GM23248 (cell line): Measurements from ENCODE around the gene DEPDC1. TPM values are rescaled to one million over a fixed set of nuclear protein-coding genes. Genes with fewer than 3 reads are reported as not detected.

Experiments
- DNase-seq: peaks from one replicate; pipeline ENCODE4 v3.0.0-alpha.2; 2015
- H2AFZ ChIP-seq: fragments of 200-600 bp; sonication (generic); 2 replicates; pipeline ENCODE4 v1.6.1; 2016; ENCODE audit warnings: antibody characterized with exemption
- H3F3A ChIP-seq: fragments of 200-600 bp; sonication (generic); 2 replicates; pipeline ENCODE4 v1.6.1; 2016; ENCODE audit warnings: mild to moderate bottlenecking, antibody characterized with exemption, mixed run types; ENCODE audit not compliant: insufficient read depth
- H3K27ac ChIP-seq: fragments of 200-600 bp; sonication (generic); 2 replicates; pipeline ENCODE4 v1.5.1; 2016; ENCODE audit warnings: mild to moderate bottlenecking
- H3K27me3 ChIP-seq: fragments of 200-600 bp; sonication (generic); replicated peaks from 2 replicates; pipeline ENCODE4 v1.6.1; 2016; ENCODE audit warnings: mild to moderate bottlenecking; ENCODE audit not compliant: insufficient read depth
- H3K36me3 ChIP-seq: fragments of 200-600 bp; sonication (generic); 2 replicates; pipeline ENCODE4 v1.6.1; 2016; ENCODE audit warnings: low read depth, mild to moderate bottlenecking
- H3K4me1 ChIP-seq: fragments of 200-600 bp; sonication (generic); 2 replicates; pipeline ENCODE4 v1.6.1; 2016; ENCODE audit warnings: mild to moderate bottlenecking; ENCODE audit not compliant: insufficient read depth
- H3K4me2 ChIP-seq: fragments of 200-600 bp; sonication (generic); one replicate; pipeline ENCODE4 v1.6.1; 2016; ENCODE audit warnings: mild to moderate bottlenecking; ENCODE audit not compliant: unreplicated experiment
- H3K4me3 ChIP-seq: fragments of 200-600 bp; sonication (generic); 2 replicates; pipeline ENCODE4 v1.5.1; 2016; ENCODE audit warnings: mild to moderate bottlenecking
- H3K79me2 ChIP-seq: fragments of 200-600 bp; sonication (generic); 2 replicates; pipeline ENCODE4 v1.6.1; 2016; ENCODE audit warnings: mild to moderate bottlenecking; ENCODE audit not compliant: insufficient read depth
- H3K9ac ChIP-seq: fragments of 200-600 bp; sonication (generic); 2 replicates; pipeline ENCODE4 v1.6.1; 2016; ENCODE audit warnings: mild to moderate bottlenecking
- H3K9me2 ChIP-seq: fragments of 200-600 bp; sonication (generic); 2 replicates; pipeline ENCODE4 v1.6.1; 2016; ENCODE audit warnings: mixed run types, mild to moderate bottlenecking, moderate library complexity; ENCODE audit not compliant: insufficient read depth
- H3K9me3 ChIP-seq: fragments of 200-600 bp; sonication (generic); one replicate; pipeline ENCODE4 v1.6.1; 2017; ENCODE audit warnings: low read depth
- H4K20me1 ChIP-seq: fragments of 200-600 bp; sonication (generic); 2 replicates; pipeline ENCODE4 v1.6.0; 2016; ENCODE audit not compliant: insufficient read depth
- EZH2 ChIP-seq: fragments of 200-600 bp; sonication (generic); IDR thresholded peaks from 2 replicates; pipeline ENCODE4 v1.6.1; 2018; ENCODE audit warnings: antibody characterized with exemption, mild to moderate bottlenecking; ENCODE audit not compliant: insufficient read depth, poor library complexity, severe bottlenecking
- EZH2phosphoT487 ChIP-seq: fragments of 200-600 bp; sonication (generic); IDR thresholded peaks from 2 replicates; pipeline ENCODE4 v1.6.1; 2018; ENCODE audit warnings: antibody characterized with exemption, moderate library complexity, mild to moderate bottlenecking, low read depth; ENCODE audit not compliant: insufficient read depth
- WGBS, 2 experiments: methylation state at CpG; one replicate each; pipeline ENCODE4 v1.1.6; 2015 to 2017; ENCODE audit warnings: low lambda C conversion rate in 2 of 2, low coverage in 1 of 2; ENCODE audit errors: missing lambda C conversion rate in 2 of 2; 5-methylcytosine and 5-hydroxymethylcytosine counted together
- in situ Hi-C: fragments of 300-500 bp; cut with MboI; formaldehyde crosslinking; loops from 2 replicates; pipeline ENCODE4 v1.15.0; 2020
- polyA plus RNA-seq: library from polyadenylated mRNA; unstranded; fragments of >200 nt; fragmentation: Nextera tagmentation; extraction: Ambion mirVana; gene quantifications from 2 replicates; pipeline ENCODE4 v1.2.1, GENCODE V29; 2016
- total RNA-seq: library from RNA; depleted of rRNA; stranded (reverse); fragments of >200 nt; shearing (Covaris generic); gene quantifications from 2 replicates; pipeline ENCODE4 v1.2.3, GENCODE V29; 2014

The DEPDC1 gene
- total and polyA plus RNA-seq, 2 experiments from 2014 or later, result 14.7 to 15.3 TPM

DNA sequence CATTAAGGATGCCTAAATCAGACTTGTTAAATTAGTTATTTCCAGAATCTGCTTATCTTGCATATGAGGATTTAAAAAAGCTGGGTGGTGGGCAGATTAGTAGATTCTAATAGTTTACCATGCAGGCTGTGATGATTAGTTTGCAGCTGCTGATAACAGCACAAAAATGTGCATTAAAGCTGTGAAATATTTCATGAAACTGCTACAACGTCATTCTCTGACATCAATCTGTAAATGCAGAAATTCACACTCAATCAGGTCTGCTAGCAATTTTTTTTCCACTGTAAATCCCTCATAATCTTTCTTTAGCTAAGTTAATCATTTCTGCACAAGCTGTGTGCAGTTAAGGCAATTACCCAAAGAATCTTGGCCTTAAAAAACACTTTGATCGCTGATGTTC lies 37.8 kb downstream of the DEPDC1 start:
- H3K4me1 ChIP-seq, result no peaks in the 10 kb centered on the region
- H4K20me1 ChIP-seq, result no peaks in the 10 kb centered on the region
- no peak for DNase-seq
- no peaks in the 10 kb centered on the region for H3K36me3 ChIP-seq
- H3F3A ChIP-seq, result no peaks in the 10 kb centered on the region
- no peak overlapping the region for H3K4me2 ChIP-seq
- no peaks in the 10 kb centered on the region for H3K79me2 ChIP-seq
- in situ Hi-C loops, result loop anchor here (25.0 kb wide), 1 partner anchor 1278 kb away; no protein-coding TSS in a partner anchor
- no peak overlapping the region for H3K4me3 ChIP-seq
- 25 to 28% methylated on average over 2 of the region's 2 CpGs for WGBS, 2 experiments
- no peaks in the 10 kb centered on the region for H3K9me3 ChIP-seq
- no peak overlapping the region for H3K27ac ChIP-seq
- no peaks in the 10 kb centered on the region for H3K9me2 ChIP-seq
- no peaks in the 10 kb centered on the region for H3K27me3 ChIP-seq
- no peak overlapping the region for H3K9ac ChIP-seq
- H2AFZ ChIP-seq, result no peak overlapping the region
- TF ChIP-seq EZH2 (no peak), EZH2phosphoT487 (no peak)

DNA sequence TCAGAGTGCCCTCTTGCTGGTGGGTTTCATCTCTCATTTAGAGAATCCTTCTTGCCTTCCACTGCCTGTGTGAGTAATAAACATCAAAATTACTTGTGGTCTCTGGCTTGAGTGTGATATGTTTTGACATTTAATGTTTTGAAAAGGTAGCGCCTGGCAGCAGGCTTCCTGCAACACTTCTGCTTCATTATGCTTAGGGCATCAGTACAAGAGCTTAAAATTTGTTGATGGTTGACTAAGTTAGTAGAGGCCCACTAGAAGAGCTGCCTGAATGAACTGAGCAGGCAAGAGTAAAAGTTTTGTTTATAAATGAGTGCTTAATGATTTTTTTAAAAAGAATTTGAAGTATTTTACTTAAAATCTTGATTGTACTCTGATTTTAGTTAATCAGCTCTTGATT lies 40.7 kb downstream of the DEPDC1 start:
- Histone ChIP-seq H3K9me3 (no peaks in the 10 kb centered on the region), H3K36me3 (no peaks in the 10 kb centered on the region), H3K9ac (no peak overlapping the region), H4K20me1 (no peaks in the 10 kb centered on the region), H2AFZ (no peak overlapping the region), H3F3A (no peaks in the 10 kb centered on the region), H3K4me1 (no peaks in the 10 kb centered on the region), H3K27ac (no peak overlapping the region), H3K27me3 (no peaks in the 10 kb centered on the region), H3K4me2 (no peak overlapping the region), H3K4me3 (no peak overlapping the region), H3K9me2 (no peaks in the 10 kb centered on the region), H3K79me2 (no peaks in the 10 kb centered on the region)
- TF ChIP-seq EZH2phosphoT487 (no peak), EZH2 (no peak)
- DNase-seq, result no peak
- WGBS, 2 experiments, result 74 to 77% methylated on average over 1 of the region's 1 CpG
- in situ Hi-C loops, result loop anchor here (25.0 kb wide), 1 partner anchor 1281 kb away; no protein-coding TSS in a partner anchor

DNA sequence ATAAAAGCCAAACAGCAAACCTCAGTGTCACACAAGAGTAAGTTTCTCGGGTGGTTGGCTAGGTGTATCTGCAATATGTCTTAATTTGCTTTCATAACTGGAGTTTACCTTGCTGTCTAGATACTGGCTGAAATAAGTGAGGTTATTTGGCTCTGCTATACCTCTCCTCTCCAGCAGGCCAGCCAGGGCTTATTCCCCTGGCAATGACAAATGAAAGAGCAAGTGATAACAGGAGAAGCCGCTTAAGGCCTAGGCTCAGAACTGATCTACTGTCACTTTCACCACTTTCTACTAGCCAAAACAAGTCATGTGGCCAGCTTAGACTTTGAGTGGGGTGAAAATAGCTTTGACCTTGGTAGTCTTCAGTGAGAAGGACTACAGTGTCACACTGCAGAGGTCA lies 42.3 kb downstream of the DEPDC1 start:
- Histone ChIP-seq H4K20me1 (no peaks in the 10 kb centered on the region), H3K9me2 (no peaks in the 10 kb centered on the region), H3K4me2 (no peak overlapping the region), H3F3A (no peaks in the 10 kb centered on the region), H3K4me1 (no peaks in the 10 kb centered on the region), H3K36me3 (no peaks in the 10 kb centered on the region), H3K9ac (no peak overlapping the region), H3K27ac (no peak overlapping the region), H2AFZ (no peak overlapping the region), H3K27me3 (no peaks in the 10 kb centered on the region), H3K9me3 (no peaks in the 10 kb centered on the region), H3K4me3 (no peak overlapping the region), H3K79me2 (no peaks in the 10 kb centered on the region)
- 90 to 100% methylated on average over 2 of the region's 2 CpGs for WGBS, 2 experiments
- no peak for DNase-seq
- in situ Hi-C loops, result loop anchor here (25.0 kb wide), 1 partner anchor 1283 kb away; no protein-coding TSS in a partner anchor
- no peak for TF ChIP-seq EZH2phosphoT487

DNA sequence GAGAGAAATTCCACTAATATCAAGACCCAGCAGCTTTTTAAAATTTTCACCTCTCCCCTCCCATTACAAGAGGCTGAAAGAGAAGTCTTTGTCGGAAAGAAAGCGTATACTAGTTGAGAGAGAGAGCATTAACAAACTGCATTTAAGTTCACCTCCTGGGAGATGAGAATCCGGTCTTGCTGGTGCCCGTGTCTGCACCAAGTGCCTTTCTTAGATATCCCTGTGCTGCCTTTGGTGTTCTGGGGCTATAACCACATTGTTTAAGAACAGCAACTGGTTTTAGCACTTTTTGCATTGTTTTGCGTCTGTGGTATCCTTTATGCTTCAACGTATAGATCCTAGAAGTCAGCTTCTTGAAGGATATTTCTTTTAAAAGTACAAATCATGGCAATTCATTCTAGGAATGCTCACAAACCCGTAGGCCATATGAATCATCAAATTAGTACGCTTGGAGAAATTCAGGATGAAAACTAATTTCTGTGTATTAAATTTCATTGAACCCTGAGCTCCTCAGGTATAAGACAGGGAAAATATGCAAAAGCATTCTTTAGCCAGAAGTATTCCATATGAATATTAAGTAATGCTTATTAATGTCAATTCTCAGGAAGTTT lies 43.7 kb downstream of the DEPDC1 start:
- in situ Hi-C loops, result loop anchor here (25.0 kb wide), 1 partner anchor 1284 kb away; no protein-coding TSS in a partner anchor
- no peak overlapping the region for H3K27ac ChIP-seq
- no peaks in the 10 kb centered on the region for H4K20me1 ChIP-seq
- H3F3A ChIP-seq, result no peaks in the 10 kb centered on the region
- H3K36me3 ChIP-seq, result no peaks in the 10 kb centered on the region
- H3K9me3 ChIP-seq, result no peaks in the 10 kb centered on the region
- no peaks in the 10 kb centered on the region for H3K79me2 ChIP-seq
- H3K9ac ChIP-seq, result no peak overlapping the region
- peaks cover 2% of the 10 kb centered on the region; the same call in 1 of the 2 replicates for H3K27me3 ChIP-seq
- TF ChIP-seq EZH2phosphoT487 (no peak), EZH2 (no peak)
- no peaks in the 10 kb centered on the region for H3K4me1 ChIP-seq
- no peak overlapping the region for H3K4me3 ChIP-seq
- no peak overlapping the region for H3K4me2 ChIP-seq
- no peaks in the 10 kb centered on the region for H3K9me2 ChIP-seq
- H2AFZ ChIP-seq, result no peak overlapping the region
- peak; percentile 14 for DNase-seq
- 83% methylated on average over 8 of the region's 8 CpGs for WGBS, 2 experiments

DNA sequence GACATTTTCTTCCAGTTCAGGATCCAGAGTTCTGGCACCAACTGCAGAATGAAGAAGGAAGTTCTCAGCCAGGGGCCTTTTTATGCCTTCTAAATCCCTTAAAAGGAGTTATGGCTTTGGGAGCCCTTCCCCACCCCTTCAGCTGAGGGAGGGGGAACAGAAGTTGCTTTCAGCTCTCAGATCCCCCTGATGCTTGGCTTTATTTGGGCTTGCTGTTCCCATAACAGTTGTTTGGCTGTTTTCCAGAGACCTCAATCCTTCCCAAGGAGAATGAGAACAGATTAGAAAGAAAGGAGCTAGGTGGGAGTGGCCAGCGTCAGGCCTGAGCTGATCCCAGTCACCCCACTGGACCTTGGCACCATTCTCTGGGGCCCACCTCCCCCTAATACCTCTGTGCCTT lies 47.0 kb downstream of the DEPDC1 start, which contains the start of gene RPE65:
Gene RPE65, minus strand, starts transcription at position 54 of the 400 bp plus-strand sequence. Its CDS starts 49 bp downstream, at position 5.
- Histone ChIP-seq H3K79me2 (no peaks in the 10 kb centered on the region), H3F3A (no peaks in the 10 kb centered on the region), H4K20me1 (no peaks in the 10 kb centered on the region), H3K4me2 (no peak within 1 kb of the TSS), H3K4me3 (no peak within 1 kb of the TSS), H3K27me3 (peaks cover 4% of the 10 kb centered on the region; the same call in 1 of the 2 replicates), H3K9ac (no peak within 1 kb of the TSS), H3K36me3 (no peaks in the 10 kb centered on the region), H3K9me2 (no peaks in the 10 kb centered on the region), H3K27ac (no peak within 1 kb of the TSS), H3K9me3 (no peaks in the 10 kb centered on the region), H2AFZ (no peak within 1 kb of the TSS), H3K4me1 (no peaks in the 10 kb centered on the region)
- DNase-seq, result no peak
- no peak for TF ChIP-seq EZH2
- TF ChIP-seq EZH2phosphoT487, result no peak
- 33 to 52% methylated on average over 1 of the region's 1 CpG for WGBS, 2 experiments
- in situ Hi-C loops, result loop anchor here (25.0 kb wide), 1 partner anchor 1287 kb away; no protein-coding TSS in a partner anchor
